HepG2 (cell line): Measurements from ENCODE around the gene TWIST2. TPM values are rescaled to one million over a fixed set of nuclear protein-coding genes. Genes with fewer than 3 reads are reported as not detected.

ENCODE experiments used
- ATAC-seq: fragments of 200-7000 bp; cut with Tn5 transposase; 3 replicates; pipeline ENCODE4 v1.9.1; 2020; ENCODE audit warnings: mild to moderate bottlenecking, moderate library complexity
- BruUV-seq: library from RNA; stranded (reverse); fragments of 400-500 nt; replicated peaks from 2 replicates; lab custom pipeline; 2021; lab: Mats Ljungman, UMichigan
- CTCF ChIA-PET: fragments of 300-600 bp; formaldehyde crosslinking; extraction: SDS; loops from one replicate; lab custom pipeline; 2021; ENCODE audit warnings: low total read pairs, inconsistent platforms, low intra/inter-chr PET ratio; lab: Yijun Ruan, JAX
- POLR2A ChIA-PET: fragments of 350-600 bp; sonication (Branson Sonifier 250); formaldehyde crosslinking; loops from one replicate; lab custom pipeline; 2020; ENCODE audit warnings: antibody characterized with exemption, inconsistent platforms; lab: Yijun Ruan, JAX
- DNase-seq: peaks from one replicate; pipeline ENCODE4 v3.0.0-alpha.2; 2015; ENCODE audit warnings: low spot score
- FAIRE-seq: peaks from 3 replicates; lab custom pipeline; 2011; peaks lifted over from hg19 to GRCh38; lab: Jason Lieb, UNC
- H2AFZ ChIP-seq: one replicate; pipeline ENCODE4 v1.6.1; 2011; ENCODE audit warnings: low read length, inconsistent platforms
- H3K27ac ChIP-seq: fragments of 300-600 bp; 3 replicates; pipeline ENCODE4 v1.8.0; 2011; ENCODE audit warnings: mixed run types, mild to moderate bottlenecking, mixed read lengths, low read length, inconsistent platforms; ENCODE audit not compliant: insufficient read depth; ENCODE audit errors: extremely low read length
- H3K27me3 ChIP-seq, 2 experiments: fragments of 200-600 bp in 1 of 2; 2 replicates in 1 of 2; 3 replicates in 1 of 2; pipeline versions ENCODE4 v1.6.0 to v1.8.0; 2011; ENCODE audit warnings: low read length in 2 of 2, mild to moderate bottlenecking in 2 of 2, moderate library complexity in 2 of 2, inconsistent platforms in 1 of 2; ENCODE audit not compliant: insufficient read depth in 2 of 2, control insufficient read depth in 1 of 2
- H3K36me3 ChIP-seq, 2 experiments: fragments of 200-600 bp in 1 of 2; replicated peaks in 1 of 2; 2 replicates in 1 of 2; 3 replicates in 1 of 2; pipeline versions ENCODE4 v1.5.1 to v1.8.0; 2011; ENCODE audit warnings: low read length in 2 of 2, inconsistent platforms in 1 of 2; ENCODE audit not compliant: insufficient read depth in 2 of 2, control insufficient read depth in 1 of 2
- H3K4me1 ChIP-seq: 2 replicates; pipeline ENCODE4 v1.5.1; 2012; ENCODE audit warnings: low read length, inconsistent platforms; ENCODE audit not compliant: insufficient read depth
- H3K4me2 ChIP-seq: 2 replicates; pipeline ENCODE4 v1.6.0; 2011; ENCODE audit warnings: low read depth, low read length, inconsistent platforms
- H3K4me3 ChIP-seq, 3 experiments: fragments of 200-600 bp in 1 of 3; sonication (generic), shearing (Covaris generic) in 1 of 3; replicated peaks in 1 of 3; 2 replicates each; pipeline ENCODE4 v1.5.1; 2011 to 2016; ENCODE audit warnings: low read length in 3 of 3, inconsistent platforms in 2 of 3, low read depth in 2 of 3, mild to moderate bottlenecking in 2 of 3, control low read depth in 1 of 3, mixed read lengths in 1 of 3; ENCODE audit not compliant: insufficient read depth in 1 of 3
- H3K79me2 ChIP-seq: one replicate; pipeline ENCODE4 v1.6.1; 2011; ENCODE audit warnings: low read length, inconsistent platforms; ENCODE audit not compliant: insufficient read depth
- H3K9ac ChIP-seq: 2 replicates; pipeline ENCODE4 v1.6.0; 2011; ENCODE audit warnings: mild to moderate bottlenecking, low read depth, low read length, inconsistent platforms; ENCODE audit not compliant: insufficient read depth
- H3K9me3 ChIP-seq: 2 replicates; pipeline ENCODE4 v1.5.1; 2012; ENCODE audit warnings: mild to moderate bottlenecking, low read length
- H4K20me1 ChIP-seq: 2 replicates; pipeline ENCODE4 v1.6.0; 2011; ENCODE audit warnings: inconsistent platforms, mild to moderate bottlenecking, low read length, moderate library complexity; ENCODE audit not compliant: insufficient read depth
- ELF1 ChIP-seq: sonication (generic); formaldehyde crosslinking; IDR thresholded peaks from 2 replicates; pipeline ENCODE4 v1.4.0; 2020; ENCODE audit warnings: missing genetic modification reagents
- RBM22 ChIP-seq: fragments of 200-400 bp; formaldehyde crosslinking; optimal IDR thresholded peaks from 2 replicates; pipeline ENCODE3; 2017; ENCODE audit warnings: mild to moderate bottlenecking, low read length, moderate library complexity
- ZNF570 ChIP-seq: sonication (generic); formaldehyde crosslinking; IDR thresholded peaks from 2 replicates; pipeline ENCODE4 v1.4.0; 2020; ENCODE audit warnings: mild to moderate bottlenecking, missing genetic modification reagents, borderline replicate concordance
- ZNF614 ChIP-seq: IDR thresholded peaks from 2 replicates; pipeline ENCODE4 v1.6.1; 2018; ENCODE audit warnings: missing biosample characterization, missing genetic modification reagents, inconsistent platforms, borderline replicate concordance
- WGBS: methylation state at CpG from one replicate; pipeline ENCODE4 v1.1.6; 2017; ENCODE audit warnings: low lambda C conversion rate; 5-methylcytosine and 5-hydroxymethylcytosine counted together
- in situ Hi-C: cut with HindIII; loops from 2 replicates; pipeline ENCODE4 v1.10.0; 2017; ENCODE audit warnings: low pct_unique_long_range_greater_than_20kb; ENCODE audit not compliant: extremely low pct_ligation_motif_present
- intact Hi-C: fragments of 100-400 bp; cut with micrococcal nuclease; formaldehyde crosslinking; loops from one replicate; pipeline ENCODE4 v1.10.0; 2022; ENCODE audit not compliant: unreplicated experiment
- polyA plus RNA-seq, 8 experiments: library from polyadenylated mRNA; depleted of rRNA in 3 of 8; stranded (reverse) in 7 of 8; unstranded in 1 of 8; fragments of >200 nt; fragmentation: Illumina TruSeq in 4 of 8; extraction: Trizol in 4 of 8; gene quantifications; 2 replicates each; pipeline versions ENCODE4 v1.2.1 to v1.2.3, GENCODE V29; 2011 to 2016; ENCODE audit warnings: low read depth in 4 of 8, missing spikeins in 1 of 8, mixed read lengths in 1 of 8; ENCODE audit not compliant: insufficient read depth in 1 of 8
- total RNA-seq, 5 experiments: library from RNA; depleted of rRNA; stranded (reverse); fragments of >200 nt; fragmentation: Illumina TruSeq; extraction: Trizol; gene quantifications; 2 replicates each; pipeline ENCODE4 v1.2.3, GENCODE V29; 2016; ENCODE audit warnings: low read depth in 1 of 5
- TF ChIP-seq, protein P1 (sequence below): sonication (generic); formaldehyde crosslinking; IDR thresholded peaks from 2 replicates; pipeline ENCODE4 v1.8.0; 2023; ENCODE audit warnings: mild to moderate bottlenecking, missing genetic modification reagents
- TF ChIP-seq, protein P2 (sequence below): IDR thresholded peaks from 2 replicates; pipeline ENCODE4 v1.6.1; 2016; ENCODE audit warnings: control low read depth

Gene TWIST2
- total and polyA plus RNA-seq, 2 of the 13 experiments (the other 11 are each of a cell fraction or from before 2014, with no cell fraction given): 0.08 to 0.11 TPM

DNA sequence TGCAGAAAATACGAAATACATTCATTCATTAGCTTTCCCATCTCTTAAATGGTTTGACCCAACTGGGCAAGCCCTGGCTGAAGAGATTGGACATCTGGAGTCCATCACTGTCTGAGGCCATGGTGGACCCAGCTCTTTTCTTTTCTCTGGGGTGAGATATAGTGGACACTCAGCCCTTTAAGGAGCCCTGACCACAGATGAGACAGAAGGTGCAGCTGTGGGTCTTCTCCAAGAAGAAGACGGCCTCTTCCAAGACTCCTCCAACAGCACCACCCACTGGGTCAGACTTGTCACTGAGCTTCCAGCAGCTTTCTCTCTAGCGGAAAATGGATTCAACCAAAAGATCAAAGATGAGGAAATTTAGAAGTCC is 27.2 kb downstream of the TWIST2 start:
- no peak overlapping the region for H2AFZ ChIP-seq
- no peaks in the 10 kb centered on the region for H3K79me2 ChIP-seq
- TF ChIP-seq ELF1 (CRISPR knock-in tag) (no peak), ZNF570 (CRISPR knock-in tag) (no peak), ZNF614 (CRISPR knock-in tag) (no peak), RBM22 (no peak)
- TF ChIP-seq, protein P1, sequence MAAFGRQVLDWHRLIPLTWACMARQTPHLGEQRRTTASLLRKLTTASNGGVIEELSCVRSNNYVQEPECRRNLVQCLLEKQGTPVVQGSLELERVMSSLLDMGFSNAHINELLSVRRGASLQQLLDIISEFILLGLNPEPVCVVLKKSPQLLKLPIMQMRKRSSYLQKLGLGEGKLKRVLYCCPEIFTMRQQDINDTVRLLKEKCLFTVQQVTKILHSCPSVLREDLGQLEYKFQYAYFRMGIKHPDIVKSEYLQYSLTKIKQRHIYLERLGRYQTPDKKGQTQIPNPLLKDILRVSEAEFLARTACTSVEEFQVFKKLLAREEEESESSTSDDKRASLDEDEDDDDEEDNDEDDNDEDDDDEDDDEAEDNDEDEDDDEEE: no peak
- TF ChIP-seq, protein P2, sequence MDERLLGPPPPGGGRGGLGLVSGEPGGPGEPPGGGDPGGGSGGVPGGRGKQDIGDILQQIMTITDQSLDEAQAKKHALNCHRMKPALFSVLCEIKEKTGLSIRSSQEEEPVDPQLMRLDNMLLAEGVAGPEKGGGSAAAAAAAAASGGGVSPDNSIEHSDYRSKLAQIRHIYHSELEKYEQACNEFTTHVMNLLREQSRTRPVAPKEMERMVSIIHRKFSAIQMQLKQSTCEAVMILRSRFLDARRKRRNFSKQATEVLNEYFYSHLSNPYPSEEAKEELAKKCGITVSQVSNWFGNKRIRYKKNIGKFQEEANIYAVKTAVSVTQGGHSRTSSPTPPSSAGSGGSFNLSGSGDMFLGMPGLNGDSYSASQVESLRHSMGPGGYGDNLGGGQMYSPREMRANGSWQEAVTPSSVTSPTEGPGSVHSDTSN (CRISPR knock-in tag): no peak
- H3K9ac ChIP-seq: no peak overlapping the region
- no TSS peak for BruUV-seq
- no peaks in the 10 kb centered on the region for H3K36me3 ChIP-seq
- H3K9me3 ChIP-seq: no peaks in the 10 kb centered on the region
- H3K27me3 ChIP-seq: peaks cover 3 to 45% of the 10 kb centered on the region in 2 experiments; a peak in 4 of 5 replicates
- DNase-seq (no peak), ATAC-seq (no peak), FAIRE-seq (no peak)
- no peaks in the 10 kb centered on the region for H4K20me1 ChIP-seq
- H3K4me2 ChIP-seq: no peak overlapping the region
- CTCF ChIA-PET: interaction anchor here (1.1 to 1.2 kb wide), 2 partner anchors 90 to 154 kb away, joined by 3 to 5 read pairs; no protein-coding TSS in a partner anchor
- in situ Hi-C loops: no loop called here
- 54% methylated on average over 3 of the region's 3 CpGs for WGBS
- intact Hi-C loops: no loop called here
- no peak overlapping the region for H3K27ac ChIP-seq
- POLR2A ChIA-PET: interaction anchor here (1.2 to 1.7 kb wide), 2 partner anchors 10 to 11 kb away, joined by 3 to 4 read pairs; no protein-coding TSS in a partner anchor
- peaks cover under 1% of the 10 kb centered on the region; the same call in 1 of the 2 replicates for H3K4me1 ChIP-seq
- no peak overlapping the region for H3K4me3 ChIP-seq
